Fibroblast of skin of left quadriceps (primary cell): ENCODE measurements around the gene AVEN.
A peak's percentile ranks its signal among the peaks of the same experiment; 100 is the strongest.

Experiments used
- DNase-seq, 2 experiments: peaks; one replicate each; pipeline ENCODE4 v3.0.0-alpha.2; 2013; ENCODE audit warnings: low read depth in 2 of 2

Gene AVEN

DNA sequence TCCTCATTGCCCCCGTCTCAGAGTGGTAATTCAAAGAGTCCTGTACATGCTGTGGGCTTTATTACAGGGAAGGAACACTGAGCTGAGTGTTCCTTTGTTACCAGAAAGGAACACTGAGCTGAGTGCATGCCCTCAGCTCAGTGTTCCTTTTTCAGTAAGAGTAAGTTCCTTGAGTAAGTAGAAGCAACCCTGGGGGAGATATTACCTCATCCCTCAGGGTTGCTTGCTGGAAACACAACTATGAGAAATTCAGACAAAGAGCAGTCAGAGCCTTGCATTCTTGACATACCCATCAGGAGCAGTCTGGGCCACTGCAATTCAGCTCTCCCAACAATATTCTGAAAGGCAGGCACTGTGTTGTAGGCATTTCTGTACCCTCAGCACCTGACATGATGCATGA lies 53.7 kb downstream of the AVEN start:
- peak; percentile 57 to 61 for DNase-seq

DNA sequence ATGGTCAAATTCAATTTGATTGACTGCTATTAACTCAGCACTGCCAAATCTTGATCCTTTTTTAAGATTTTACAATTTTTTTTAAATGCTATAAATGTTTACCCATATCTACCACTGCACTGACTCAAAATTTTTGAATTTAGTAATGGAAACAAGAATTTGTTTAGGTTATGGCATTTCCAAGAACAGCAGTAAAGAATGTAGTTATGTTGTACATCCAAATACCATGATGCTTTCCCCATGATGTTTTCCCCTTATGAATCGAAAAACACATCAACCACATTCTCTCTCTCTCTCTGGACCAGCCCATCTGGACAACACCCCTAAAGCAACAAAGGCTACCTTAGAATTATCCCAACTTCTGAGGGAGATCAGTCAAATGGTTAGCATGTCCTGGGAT lies 56.5 kb downstream of the AVEN start:
- DNase-seq: no peak

GRCh38 chr15:33980159-33980558 lies 58.8 kb downstream of the AVEN start:
- no peak for DNase-seq

DNA sequence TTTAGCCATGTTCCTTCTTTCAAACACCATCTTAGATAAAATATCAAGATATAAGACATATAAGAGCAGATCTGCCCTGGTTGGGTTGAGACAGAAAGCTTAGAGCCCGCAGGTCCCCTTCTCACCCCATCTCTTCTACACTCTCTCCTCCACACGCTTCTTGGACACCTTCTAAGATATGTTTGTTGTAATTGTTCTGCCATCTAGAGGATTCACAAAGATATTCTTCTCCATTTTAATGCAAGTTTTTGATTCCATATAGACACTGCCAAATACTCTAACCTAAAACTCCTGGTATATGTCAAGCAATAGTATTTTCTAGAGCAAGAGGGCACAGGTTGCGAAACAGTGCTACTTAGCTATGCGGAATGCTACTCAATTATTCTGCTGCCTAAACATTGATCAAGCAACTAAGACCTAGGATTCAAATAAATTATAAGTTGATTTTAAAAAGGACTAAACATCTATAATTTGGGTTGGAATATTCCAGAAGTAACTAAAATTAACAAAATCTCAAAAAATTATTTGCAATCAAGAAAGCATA lies 63.9 kb downstream of the AVEN start:
- DNase-seq: no peak

DNA sequence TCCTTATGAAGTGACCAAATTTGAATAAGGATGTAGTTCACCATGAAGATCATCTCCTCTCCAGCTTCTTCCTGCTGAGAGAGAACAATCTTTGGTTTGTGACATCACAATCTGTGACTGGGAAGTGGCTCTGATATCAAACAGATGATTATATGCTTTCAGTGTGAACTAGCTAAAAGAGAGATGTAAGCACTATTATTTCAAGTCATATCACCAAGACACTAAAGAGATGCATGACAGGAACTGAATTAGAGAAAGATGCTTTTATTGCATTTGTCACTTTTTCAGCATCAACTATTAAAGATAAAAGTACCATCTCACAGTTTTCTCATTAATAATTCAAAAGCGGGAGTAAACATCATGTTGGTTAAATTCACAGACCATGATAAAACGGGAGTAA lies 67.2 kb downstream of the AVEN start:
- no peak for DNase-seq

- DNase-seq: no peak
Measured at GRCh38 chr15:33968821-33969220, 70.2 kb downstream of the AVEN start.

- DNase-seq: no peak
Measured at GRCh38 chr15:33968224-33968623, 70.8 kb downstream of the AVEN start, which contains the start of gene CHRM5. CHRM5 (plus strand) TSS chr15:33968497; CDS start chr15:34062718, 94,221 bp downstream.

DNA sequence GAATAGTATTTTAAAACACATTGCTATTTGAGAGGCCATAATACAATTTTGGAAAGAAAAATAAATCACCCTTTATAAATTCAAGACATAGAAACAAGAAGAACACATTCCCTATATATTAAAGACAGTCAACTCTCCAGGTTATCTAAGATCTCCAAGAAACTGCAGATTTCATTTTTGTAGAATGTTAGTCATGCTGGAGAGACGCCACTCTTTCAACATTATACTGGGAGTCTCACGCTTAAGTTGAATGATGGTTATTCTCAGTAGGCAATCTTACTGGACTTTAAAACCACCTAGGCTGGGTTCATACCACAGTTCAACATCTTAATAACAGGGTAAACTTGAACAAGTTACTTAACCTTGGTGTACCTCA lies 74.4 kb downstream of the AVEN start:
- no peak for DNase-seq

- peak; percentile 8 to 10 for DNase-seq
Measured at GRCh38 chr15:33963831-33964664, 75.0 kb downstream of the AVEN start.

DNA sequence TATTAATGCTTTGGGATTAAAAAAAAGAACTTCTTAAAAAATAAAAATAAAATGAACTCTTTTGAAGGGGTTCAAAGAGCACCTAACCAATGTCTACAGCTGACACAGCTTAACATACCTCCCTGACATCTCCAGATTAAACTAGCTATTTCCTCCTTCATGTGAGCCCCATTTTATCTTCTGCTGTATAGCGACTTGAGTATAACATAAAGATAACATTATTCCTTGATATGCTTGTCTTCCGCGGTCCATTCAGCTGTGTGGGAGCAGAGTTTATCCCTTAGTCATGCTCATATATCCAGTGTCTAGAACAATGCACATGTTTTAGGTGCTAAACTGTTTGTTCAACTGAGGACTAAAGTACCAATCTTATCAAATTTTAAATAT lies 78.5 kb downstream of the AVEN start:
- DNase-seq: no peak

- no peak for DNase-seq
Measured at GRCh38 chr15:33959844-33960548, 79.0 kb downstream of the AVEN start.

- no peak for DNase-seq
Measured at GRCh38 chr15:33956397-33956796, 82.6 kb downstream of the AVEN start.

DNA sequence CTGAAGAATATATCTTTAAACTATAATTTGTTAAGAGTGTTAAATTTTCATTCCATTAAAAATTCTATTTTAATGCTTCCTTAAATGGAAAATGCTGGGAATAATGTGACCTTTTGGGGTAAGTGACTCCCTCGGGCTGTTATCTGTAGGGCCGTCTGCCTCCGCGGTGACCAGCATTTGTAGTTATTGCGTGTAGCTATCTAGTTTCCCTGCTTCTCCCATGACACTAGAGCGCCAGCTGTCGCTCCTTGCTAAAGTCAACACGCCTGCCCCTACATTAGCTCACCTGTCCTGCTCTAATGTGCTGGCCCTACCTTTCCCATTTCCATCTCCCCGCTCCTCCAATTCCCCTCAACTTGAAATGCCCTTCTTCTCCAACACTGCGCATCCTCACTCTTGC lies 83.1 kb downstream of the AVEN start:
- no peak for DNase-seq

- no peak for DNase-seq
Measured at GRCh38 chr15:33946152-33946551, 92.9 kb downstream of the AVEN start.

- no peak for DNase-seq
Measured at GRCh38 chr15:33941279-33942063, 97.5 kb downstream of the AVEN start.

DNA sequence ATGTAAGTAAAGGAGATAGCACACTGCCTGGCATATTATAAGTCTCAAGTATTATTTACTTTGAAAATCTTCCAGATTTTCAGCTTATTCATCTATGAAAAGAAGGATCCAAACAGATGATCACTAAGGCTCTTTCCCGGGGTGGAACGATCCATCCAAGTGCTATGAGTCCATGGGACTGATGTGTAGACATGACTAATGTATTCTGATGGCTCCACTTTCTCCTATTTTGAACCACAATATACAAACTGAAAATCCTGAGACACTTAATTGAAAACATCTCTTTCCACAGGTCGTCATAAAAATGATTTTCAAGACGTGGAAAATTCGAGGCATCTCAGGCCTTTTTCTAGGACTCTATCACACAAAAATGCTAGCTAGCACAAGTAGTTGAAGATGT lies 104.1 kb downstream of the AVEN start:
- peak; percentile 65 to 67 for DNase-seq

DNA sequence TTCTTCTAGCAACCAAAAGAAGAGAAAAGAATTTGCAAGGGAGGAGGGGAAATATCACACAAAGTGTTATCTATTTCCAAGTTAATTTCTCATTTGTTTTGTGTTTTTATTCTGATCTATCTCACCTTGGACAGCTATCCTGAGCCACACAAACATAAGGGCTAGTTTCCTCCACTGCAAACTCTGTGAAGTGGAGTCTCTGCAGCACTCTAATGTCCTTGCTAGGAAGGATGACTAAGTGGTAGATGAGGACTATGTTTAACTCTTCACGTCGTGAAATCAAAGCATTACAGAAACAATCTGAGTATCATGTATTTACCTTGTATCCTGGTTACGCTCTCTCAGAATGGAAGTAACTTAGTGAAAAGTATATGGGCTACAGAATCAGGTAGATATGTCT lies 104.6 kb downstream of the AVEN start:
- no peak for DNase-seq

GRCh38 chr15:33932734-33933133 lies 106.3 kb downstream of the AVEN start:
- no peak for DNase-seq

- DNase-seq: no peak
Measured at GRCh38 chr15:33926260-33926659, 112.7 kb downstream of the AVEN start.

DNA sequence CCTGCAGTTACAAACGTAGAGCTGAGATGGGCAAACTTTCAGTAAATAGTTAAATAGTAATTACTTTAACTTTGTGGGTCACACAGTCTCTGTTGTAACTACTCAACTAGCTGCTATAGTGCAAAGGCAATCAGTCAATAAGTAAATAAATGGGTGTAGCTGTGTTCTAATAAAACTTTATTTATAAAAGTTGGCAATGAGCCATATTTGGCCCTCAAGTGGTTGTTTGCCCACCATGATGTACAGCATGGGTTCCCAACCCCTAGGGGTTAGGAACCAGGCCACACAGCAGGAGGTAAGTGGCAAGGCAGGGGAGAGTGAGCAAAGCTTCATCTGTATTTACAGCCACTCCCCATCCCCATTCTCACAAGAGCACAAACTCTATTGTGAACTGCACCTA lies 115.6 kb downstream of the AVEN start:
- DNase-seq: no peak

DNA sequence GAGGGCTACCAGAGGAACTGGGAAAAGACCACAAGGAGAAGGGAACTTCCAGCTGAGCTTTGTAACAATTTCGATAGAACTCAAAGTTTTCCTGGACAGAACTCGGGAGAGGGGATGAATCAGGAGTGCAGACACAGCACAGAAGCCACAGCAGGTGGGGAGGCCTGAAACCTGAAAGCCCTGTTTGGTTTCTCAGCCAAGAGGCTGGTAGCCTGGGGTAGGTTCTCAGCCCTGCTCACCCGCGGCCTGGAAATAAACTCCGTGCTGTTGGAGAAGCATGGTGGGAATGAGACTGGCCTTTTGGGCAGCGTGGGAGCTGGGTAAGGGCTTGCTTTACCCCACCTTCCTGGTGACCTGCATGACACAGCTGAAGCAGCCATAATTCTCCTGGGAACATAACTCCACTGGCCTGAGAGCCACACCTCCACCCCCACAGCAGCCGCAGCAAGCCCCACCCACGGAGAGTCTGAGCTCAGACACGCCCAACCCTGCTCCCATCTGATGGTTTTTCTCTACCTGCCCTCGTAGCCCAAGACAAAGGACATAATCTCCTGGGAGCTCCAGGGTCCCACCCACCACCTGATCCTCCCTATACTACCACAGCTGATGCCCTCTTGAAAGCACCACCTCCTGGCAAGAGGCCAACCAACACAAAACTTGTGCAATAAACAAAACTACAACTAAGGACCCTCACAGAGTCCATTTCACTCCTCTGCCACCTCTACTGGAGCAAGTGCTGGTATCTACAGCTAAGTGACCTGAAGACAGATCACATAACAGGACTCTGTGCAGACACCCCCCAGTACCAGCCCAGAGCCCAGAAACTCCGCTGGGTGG lies 123.2 kb downstream of the AVEN start:
- DNase-seq: no peak
